ENCODE results near the gene PGC.
"Not testable (repeated sequence)": the region's sequence is repeated elsewhere in the genome, so short reads cannot be mapped to it uniquely, and the experiment has no call there.

Gene PGC

GRCh38 chr6:41769376-41769775, 22.2 kb upstream of the PGC start:
- Histone ChIP-seq H4K20me1 (ENCODE audit: insufficient read depth, low read length) (no peaks in the 10 kb centered on the region), H3K27ac (ENCODE audit: low read length) (peak overlapping the region; percentile 38; the same call in 1 of the 2 replicates), H3K27me3 (replicated peaks; ENCODE audit: insufficient read depth, low read length) (no peaks in the 10 kb centered on the region), H3K79me2 (ENCODE audit: low read length) (no peaks in the 10 kb centered on the region), H2AFZ (ENCODE audit: low read length) (no peak overlapping the region), H3K9me2 (replicated peaks; ENCODE audit: insufficient read depth, low read length) (no peaks in the 10 kb centered on the region), H3K9ac (ENCODE audit: low read length) (no peak overlapping the region), H3F3A (ENCODE audit: insufficient read depth, low read length) (no peaks in the 10 kb centered on the region), H3K4me2 (ENCODE audit: low read depth, low read length) (peak overlapping the region; percentile 44), H3K9me3 (replicated peaks; ENCODE audit: insufficient read depth, low read length) (no peaks in the 10 kb centered on the region), H3K4me1 (ENCODE audit: low read length) (peaks cover 14% of the 10 kb centered on the region), H3K36me3 (replicated peaks; ENCODE audit: insufficient read depth, low read length) (no peaks in the 10 kb centered on the region), H3K4me3 (ENCODE audit: low read length) (no peak overlapping the region)
- no peak for DNase-seq
- no peak for TF ChIP-seq CTCF (IDR thresholded peaks at IDR 0.05; ENCODE audit: low read length)
- TF ChIP-seq EZH2phosphoT487 (IDR thresholded peaks at IDR 0.05; ENCODE audit: low read length): no peak

- Histone ChIP-seq H3K4me3 (ENCODE audit: low read length) (no peak overlapping the region), H3K9ac (ENCODE audit: low read length) (no peak overlapping the region), H3K27me3 (replicated peaks; ENCODE audit: insufficient read depth, low read length) (no peaks in the 10 kb centered on the region), H3K9me2 (replicated peaks; ENCODE audit: insufficient read depth, low read length) (no peaks in the 10 kb centered on the region), H3K27ac (ENCODE audit: low read length) (peak overlapping the region; percentile 38; the same call in 1 of the 2 replicates), H3K9me3 (replicated peaks; ENCODE audit: insufficient read depth, low read length) (no peaks in the 10 kb centered on the region), H2AFZ (ENCODE audit: low read length) (no peak overlapping the region), H4K20me1 (ENCODE audit: insufficient read depth, low read length) (no peaks in the 10 kb centered on the region), H3K79me2 (ENCODE audit: low read length) (no peaks in the 10 kb centered on the region), H3F3A (ENCODE audit: insufficient read depth, low read length) (no peaks in the 10 kb centered on the region), H3K4me2 (ENCODE audit: low read depth, low read length) (peak overlapping the region; percentile 44), H3K36me3 (replicated peaks; ENCODE audit: insufficient read depth, low read length) (no peaks in the 10 kb centered on the region), H3K4me1 (ENCODE audit: low read length) (peaks cover 14% of the 10 kb centered on the region)
- TF ChIP-seq CTCF (IDR thresholded peaks at IDR 0.05; ENCODE audit: low read length) (no peak), EZH2 (optimal IDR thresholded peaks at IDR 0.05; ENCODE audit: low read depth, low read length) (no peak), EZH2phosphoT487 (IDR thresholded peaks at IDR 0.05; ENCODE audit: low read length) (no peak)
- DNase-seq: no peak
These were observed 21.5 kb upstream of the PGC start for GRCh38 chr6:41768545-41769308.

GRCh38 chr6:41767112-41767833, 20.1 kb upstream of the PGC start:
- TF ChIP-seq EZH2phosphoT487 (IDR thresholded peaks at IDR 0.05; ENCODE audit: low read length) (no peak), EZH2 (optimal IDR thresholded peaks at IDR 0.05; ENCODE audit: low read depth, low read length) (no peak), CTCF (IDR thresholded peaks at IDR 0.05; ENCODE audit: low read length) (no peak)
- Histone ChIP-seq H4K20me1 (ENCODE audit: insufficient read depth, low read length) (no peaks in the 10 kb centered on the region), H2AFZ (ENCODE audit: low read length) (no peak overlapping the region), H3F3A (ENCODE audit: insufficient read depth, low read length) (no peaks in the 10 kb centered on the region), H3K4me2 (ENCODE audit: low read depth, low read length) (no peak overlapping the region), H3K27ac (ENCODE audit: low read length) (no peak overlapping the region), H3K36me3 (replicated peaks; ENCODE audit: insufficient read depth, low read length) (no peaks in the 10 kb centered on the region), H3K9me2 (replicated peaks; ENCODE audit: insufficient read depth, low read length) (no peaks in the 10 kb centered on the region), H3K79me2 (ENCODE audit: low read length) (no peaks in the 10 kb centered on the region), H3K4me1 (ENCODE audit: low read length) (peaks cover 14% of the 10 kb centered on the region), H3K9me3 (replicated peaks; ENCODE audit: insufficient read depth, low read length) (no peaks in the 10 kb centered on the region), H3K9ac (ENCODE audit: low read length) (no peak overlapping the region), H3K27me3 (replicated peaks; ENCODE audit: insufficient read depth, low read length) (no peaks in the 10 kb centered on the region), H3K4me3 (ENCODE audit: low read length) (no peak overlapping the region)
- no peak for DNase-seq

- H3F3A ChIP-seq (ENCODE audit: insufficient read depth, low read length); H3K9ac ChIP-seq (ENCODE audit: low read length); H3K36me3 ChIP-seq (replicated peaks; ENCODE audit: insufficient read depth, low read length); DNase-seq; H3K79me2 ChIP-seq (ENCODE audit: low read length); H2AFZ ChIP-seq (ENCODE audit: low read length); H3K9me2 ChIP-seq (replicated peaks; ENCODE audit: insufficient read depth, low read length); H4K20me1 ChIP-seq (ENCODE audit: insufficient read depth, low read length); H3K27me3 ChIP-seq (replicated peaks; ENCODE audit: insufficient read depth, low read length); H3K27ac ChIP-seq (ENCODE audit: low read length); H3K4me2 ChIP-seq (ENCODE audit: low read depth, low read length); H3K9me3 ChIP-seq (replicated peaks; ENCODE audit: insufficient read depth, low read length); H3K4me3 ChIP-seq (ENCODE audit: low read length): not testable (repeated sequence)
- H3K4me1 ChIP-seq (ENCODE audit: low read length): peaks cover 14% of the 10 kb centered on the region
These were observed 19.0 kb upstream of the PGC start for GRCh38 chr6:41766043-41766664.

Measured in MM.1S (cell line).